Natural killer cell (primary cell): Measurements from ENCODE around the gene IRS2. TPM values are rescaled to one million over a fixed set of nuclear protein-coding genes. Genes with fewer than 3 reads are reported as not detected.

Source experiments
- ATAC-seq, 3 donors: fragments of 150-1000 bp in 2 of 3; fragments of 200-7000 bp in 1 of 3; cut with Tn5 transposase; 1 replicate in 1 of 3; 2 replicates in 2 of 3; pipeline ENCODE4 v1.10.0; 2021; ENCODE audit warnings: mild to moderate bottlenecking in 2 of 3, moderate library complexity in 2 of 3
- DNase-seq, 2 donors: peaks; one replicate each; pipeline versions ENCODE4 v3.0.0 to v3.0.0-alpha.2; 2013 to 2021; ENCODE audit warnings: mixed read lengths in 1 of 2
- H3K27ac ChIP-seq: one replicate; pipeline ENCODE4 v1.5.1; 2013; ENCODE audit warnings: mild to moderate bottlenecking, low read length
- H3K27me3 ChIP-seq: one replicate; pipeline ENCODE4 v1.6.1; 2013; ENCODE audit warnings: low read length; ENCODE audit not compliant: control insufficient read depth, insufficient read depth
- H3K36me3 ChIP-seq: one replicate; pipeline ENCODE4 v1.6.1; 2013; ENCODE audit warnings: low read length; ENCODE audit not compliant: control insufficient read depth, insufficient read depth
- H3K4me1 ChIP-seq: one replicate; pipeline ENCODE4 v1.6.1; 2013; ENCODE audit warnings: low read length; ENCODE audit not compliant: control insufficient read depth, insufficient read depth
- H3K4me3 ChIP-seq: one replicate; pipeline ENCODE4 v1.5.1; 2013; ENCODE audit warnings: low read length
- H3K9me3 ChIP-seq: one replicate; pipeline ENCODE4 v1.6.1; 2013; ENCODE audit warnings: low read length; ENCODE audit not compliant: control insufficient read depth, insufficient read depth
- H3K27ac Mint-ChIP-seq, 2 donors: one replicate each; pipeline ENCODE4 v1.8.0; 2022; ENCODE audit warnings: mild to moderate bottlenecking in 2 of 2, mixed read lengths in 2 of 2, moderate library complexity in 1 of 2
- H3K27me3 Mint-ChIP-seq, 2 donors: one replicate each; pipeline ENCODE4 v1.8.0; 2022; ENCODE audit warnings: low read depth in 2 of 2, mixed read lengths in 2 of 2
- H3K36me3 Mint-ChIP-seq: one replicate; pipeline ENCODE4 v1.8.0; 2022; ENCODE audit warnings: mixed read lengths
- H3K4me1 Mint-ChIP-seq, 2 donors: one replicate each; pipeline ENCODE4 v1.8.0; 2022; ENCODE audit warnings: mixed read lengths in 2 of 2
- H3K4me3 Mint-ChIP-seq: one replicate; pipeline ENCODE4 v1.8.0; 2022; ENCODE audit warnings: mild to moderate bottlenecking, moderate library complexity, mixed read lengths
- H3K9me3 Mint-ChIP-seq, 2 donors: one replicate each; pipeline ENCODE4 v1.8.0; 2022; ENCODE audit warnings: mixed read lengths in 2 of 2
- CTCF ChIP-seq: fragments of 200-600 bp; IDR thresholded peaks from one replicate; pipeline ENCODE4 v1.8.0; 2022; ENCODE audit warnings: antibody characterized with exemption
- WGBS: methylation state at CpG from one replicate; pipeline ENCODE4 v1.1.7; 2013; ENCODE audit warnings: missing lambda C conversion rate; ENCODE audit not compliant: insufficient coverage; 5-methylcytosine and 5-hydroxymethylcytosine counted together
- intact Hi-C: fragments of 100-400 bp; cut with micrococcal nuclease; formaldehyde crosslinking; loops from one replicate; pipeline ENCODE4 v1.14.2; 2022
- total RNA-seq, 4 donors: library from RNA; stranded (reverse); fragments of 120-200 nt in 1 of 4; gene quantifications; one replicate each; pipeline versions ENCODE4 v1.2.3 to v1.2.4, GENCODE V29; 2013 to 2022

Gene IRS2
- total RNA-seq, 3 donors from 2014 or later (not counting 1 experiment from before 2014, with no cell fraction given): 39.8 to 79.1 (median 60.9) TPM

- 90% methylated on average over 13 of the region's 13 CpGs for WGBS
- peaks cover 12 to 15% of the 10 kb centered on the region in 2 donors for H3K4me1 Mint-ChIP-seq
Measured at GRCh38 chr13:109737046-109737573, 49.3 kb downstream of the IRS2 start.

GRCh38 chr13:109735436-109735966, 50.9 kb downstream of the IRS2 start:
- ATAC-seq: no peak
- H3K4me3 ChIP-seq: no peak overlapping the region
- H3K4me1 ChIP-seq: peaks cover 21% of the 10 kb centered on the region
- no peak overlapping the region for H3K27ac Mint-ChIP-seq
- no peak for TF ChIP-seq CTCF
- H3K9me3 Mint-ChIP-seq: no peaks in the 10 kb centered on the region
- H3K36me3 Mint-ChIP-seq: no peaks in the 10 kb centered on the region
- intact Hi-C loops: no loop called here
- peaks cover 17 to 26% of the 10 kb centered on the region in 2 donors for H3K4me1 Mint-ChIP-seq
- no peaks in the 10 kb centered on the region for H3K9me3 ChIP-seq
- no peak overlapping the region for H3K4me3 Mint-ChIP-seq
- H3K27ac ChIP-seq: no peak overlapping the region
- 85% methylated on average over 3 of the region's 4 CpGs for WGBS
- no peaks in the 10 kb centered on the region for H3K27me3 ChIP-seq
- no peaks in the 10 kb centered on the region for H3K36me3 ChIP-seq
- peaks cover 24 to 38% of the 10 kb centered on the region in 2 donors for H3K27me3 Mint-ChIP-seq
- no peak for DNase-seq

More at GRCh38 chr13:109737046-109737573, 49.3 kb downstream of the IRS2 start:
- Mint-ChIP-seq H3K36me3 (no peaks in the 10 kb centered on the region), H3K9me3 (no peaks in the 10 kb centered on the region), H3K4me3 (no peak overlapping the region), H3K27ac (no peak overlapping the region), H3K27me3 (peaks cover 28 to 31% of the 10 kb centered on the region in 2 donors)
- no peak overlapping the region for H3K27ac ChIP-seq
- no peak for TF ChIP-seq CTCF
- intact Hi-C loops: no loop called here
- H3K9me3 ChIP-seq: no peaks in the 10 kb centered on the region
- no peaks in the 10 kb centered on the region for H3K27me3 ChIP-seq
- H3K4me3 ChIP-seq: no peak overlapping the region
- H3K36me3 ChIP-seq: no peaks in the 10 kb centered on the region
- no peak for ATAC-seq
- no peak for DNase-seq
- peaks cover 12% of the 10 kb centered on the region for H3K4me1 ChIP-seq

- DNase-seq: peak in 1 of 2 donors; percentile 23
- intact Hi-C loops: no loop called here
Measured at GRCh38 chr13:109734002-109734785, 52.2 kb downstream of the IRS2 start.

More at GRCh38 chr13:109734002-109734785, 52.2 kb downstream of the IRS2 start:
- Mint-ChIP-seq H3K27me3 (peaks cover 30 to 40% of the 10 kb centered on the region in 2 donors), H3K36me3 (peaks cover 6% of the 10 kb centered on the region), H3K27ac (peak overlapping the region in 1 of 2 donors; percentile 35), H3K4me3 (peak overlapping the region; percentile 52), H3K4me1 (peaks cover 17 to 26% of the 10 kb centered on the region in 2 donors), H3K9me3 (no peaks in the 10 kb centered on the region)
- no peak for TF ChIP-seq CTCF
- H3K27ac ChIP-seq: no peak overlapping the region
- 49% methylated on average over 21 of the region's 21 CpGs for WGBS
- H3K27me3 ChIP-seq: no peaks in the 10 kb centered on the region
- no peak overlapping the region for H3K4me3 ChIP-seq
- H3K36me3 ChIP-seq: no peaks in the 10 kb centered on the region
- peaks cover 21% of the 10 kb centered on the region for H3K4me1 ChIP-seq
- peak in 2 of 3 donors; percentile 26 to 54 for ATAC-seq
- no peaks in the 10 kb centered on the region for H3K9me3 ChIP-seq
